Tibial artery (tissue), 4 donors: ENCODE data around the gene ACOT4.
"Not testable (repeated sequence)": the region's sequence is repeated elsewhere in the genome, so short reads cannot be mapped to it uniquely, and the experiment has no call there.

Experiments
- DNase-seq, 2 donors: peaks; one replicate each; pipeline ENCODE4 v3.0.0-alpha.2; 2019
- H3K27ac ChIP-seq, 2 donors: fragments of 200-600 bp; sonication (generic) in 1 of 2; 1 replicate in 1 of 2; 2 replicates in 1 of 2; pipeline ENCODE4 v1.5.1; 2018 to 2019; ENCODE audit warnings: mild to moderate bottlenecking in 1 of 2
- H3K27me3 ChIP-seq, 2 donors: fragments of 200-600 bp; sonication (generic) in 1 of 2; one replicate each; pipeline versions ENCODE4 v1.5.1 to v1.6.0; 2016 to 2019
- H3K36me3 ChIP-seq, 3 donors: fragments of 200-600 bp; sonication (generic) in 2 of 3; one replicate each; pipeline ENCODE4 v1.5.1; 2016 to 2019; ENCODE audit warnings: mild to moderate bottlenecking in 2 of 3
- H3K4me1 ChIP-seq, 4 donors: fragments of 200-600 bp; sonication (generic) in 2 of 4; 1 replicate in 3 of 4; 2 replicates in 1 of 4; pipeline ENCODE4 v1.5.1; 2016 to 2019
- H3K4me3 ChIP-seq, 2 donors: fragments of 200-600 bp; sonication (generic) in 1 of 2; 1 replicate in 1 of 2; 2 replicates in 1 of 2; pipeline ENCODE4 v1.5.1; 2018 to 2019; ENCODE audit warnings: mild to moderate bottlenecking in 2 of 2
- H3K9me3 ChIP-seq, 3 donors: fragments of 200-600 bp; sonication (generic) in 1 of 3; one replicate each; pipeline ENCODE4 v1.5.1; 2016 to 2019
- intact Hi-C: fragments of 100-400 bp; cut with DNase I; formaldehyde crosslinking; loops from one replicate; pipeline ENCODE4 v1.15.0; 2023; ENCODE audit warnings: low total_unique reads
- TF ChIP-seq, protein P1 (sequence below), 2 experiments: fragments of 200-600 bp in 1 of 2; fragments of 450-650 bp in 1 of 2; IDR thresholded peaks; one replicate each; pipeline ENCODE4 v1.5.1; 2017 to 2019; ENCODE audit warnings: antibody characterized with exemption in 2 of 2, mild to moderate bottlenecking in 1 of 2, moderate library complexity in 1 of 2

Gene ACOT4

DNA sequence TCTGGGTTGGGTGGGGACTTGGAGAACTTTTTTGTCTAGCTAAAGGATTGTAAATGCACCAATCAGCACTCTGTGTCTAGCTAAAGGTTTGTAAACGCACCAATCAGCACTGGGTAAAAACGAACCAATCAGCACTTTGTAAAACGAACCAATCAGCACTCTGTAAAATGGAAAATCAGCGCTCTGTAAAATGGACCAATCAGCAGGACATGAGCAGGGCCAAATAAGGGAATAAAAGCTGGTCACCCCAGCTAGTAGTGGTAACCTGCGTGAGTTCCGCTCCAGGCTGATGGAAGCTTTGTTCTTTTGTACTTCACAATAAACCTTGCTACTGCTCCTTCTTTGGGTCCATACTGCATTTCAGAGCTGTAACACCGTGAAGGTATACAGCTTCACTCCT is 24.3 kb upstream of the ACOT4 start:
- H3K4me3 ChIP-seq = peak overlapping the region; percentile 61 to 67
- H3K36me3 ChIP-seq = peaks cover 0 to 6% (median 0%) of the 10 kb centered on the region in 3 donors
- TF ChIP-seq, protein P1, sequence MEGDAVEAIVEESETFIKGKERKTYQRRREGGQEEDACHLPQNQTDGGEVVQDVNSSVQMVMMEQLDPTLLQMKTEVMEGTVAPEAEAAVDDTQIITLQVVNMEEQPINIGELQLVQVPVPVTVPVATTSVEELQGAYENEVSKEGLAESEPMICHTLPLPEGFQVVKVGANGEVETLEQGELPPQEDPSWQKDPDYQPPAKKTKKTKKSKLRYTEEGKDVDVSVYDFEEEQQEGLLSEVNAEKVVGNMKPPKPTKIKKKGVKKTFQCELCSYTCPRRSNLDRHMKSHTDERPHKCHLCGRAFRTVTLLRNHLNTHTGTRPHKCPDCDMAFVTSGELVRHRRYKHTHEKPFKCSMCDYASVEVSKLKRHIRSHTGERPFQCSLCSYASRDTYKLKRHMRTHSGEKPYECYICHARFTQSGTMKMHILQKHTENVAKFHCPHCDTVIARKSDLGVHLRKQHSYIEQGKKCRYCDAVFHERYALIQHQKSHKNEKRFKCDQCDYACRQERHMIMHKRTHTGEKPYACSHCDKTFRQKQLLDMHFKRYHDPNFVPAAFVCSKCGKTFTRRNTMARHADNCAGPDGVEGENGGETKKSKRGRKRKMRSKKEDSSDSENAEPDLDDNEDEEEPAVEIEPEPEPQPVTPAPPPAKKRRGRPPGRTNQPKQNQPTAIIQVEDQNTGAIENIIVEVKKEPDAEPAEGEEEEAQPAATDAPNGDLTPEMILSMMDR (IDR thresholded peaks at IDR 0.05) = no peak
- no peaks in the 10 kb centered on the region for H3K27me3 ChIP-seq
- intact Hi-C loops = no loop called here
- DNase-seq = no peak
- no peaks in the 10 kb centered on the region for H3K9me3 ChIP-seq
- peaks cover 0 to 36% (median 15%) of the 10 kb centered on the region in 4 donors for H3K4me1 ChIP-seq
- H3K27ac ChIP-seq = peak overlapping the region in 1 of 2 donors; percentile 99

DNA sequence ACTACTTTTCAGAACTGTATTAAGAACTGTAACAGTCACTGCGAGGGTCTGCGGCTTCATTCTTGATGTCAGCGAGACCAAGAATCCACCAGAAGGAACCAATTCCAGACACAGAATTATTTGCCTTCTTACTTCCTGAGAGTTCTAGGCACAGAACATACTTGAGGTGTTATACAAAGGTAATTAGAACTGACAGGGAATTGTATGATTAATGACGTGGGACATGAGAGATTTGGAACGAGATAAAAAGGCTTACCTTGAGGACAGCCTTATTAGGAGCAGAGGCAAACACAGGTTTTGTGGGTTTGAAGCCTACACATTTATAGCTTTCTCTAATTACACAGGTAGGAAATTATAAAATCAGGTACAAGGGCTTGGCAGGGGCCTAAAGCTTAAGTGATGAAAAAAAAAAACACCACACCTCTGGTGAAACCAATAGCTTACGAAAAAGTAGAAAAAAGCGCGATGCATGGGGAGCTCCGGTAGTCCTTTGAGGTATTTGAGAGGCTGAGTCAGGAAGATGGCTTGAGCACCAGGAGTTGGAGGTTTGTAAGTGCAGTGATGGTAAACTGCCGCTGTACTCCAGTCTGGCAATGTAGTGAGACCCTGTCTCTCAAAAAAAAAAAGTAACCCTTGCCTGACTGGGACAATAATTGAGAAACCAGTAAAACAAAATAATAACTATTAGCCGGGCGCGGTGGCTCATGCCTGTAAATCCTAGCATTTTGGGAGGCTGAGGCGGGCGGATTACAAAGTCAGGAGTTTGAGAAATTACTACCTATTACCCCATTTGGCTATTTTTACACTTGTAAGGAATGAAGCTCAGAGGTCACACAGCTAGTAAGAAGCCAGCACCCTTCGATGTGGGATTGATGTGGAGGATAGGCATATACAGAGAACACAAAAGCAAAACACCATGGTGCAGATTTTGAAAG is 23.5 kb upstream of the ACOT4 start:
- no peaks in the 10 kb centered on the region for H3K9me3 ChIP-seq
- intact Hi-C loops = no loop called here
- DNase-seq = no peak
- peaks cover 0 to 8% (median 4%) of the 10 kb centered on the region in 3 donors for H3K36me3 ChIP-seq
- peak overlapping the region; percentile 61 to 67 for H3K4me3 ChIP-seq
- TF ChIP-seq, protein P1 (IDR thresholded peaks at IDR 0.05) = no peak
- no peaks in the 10 kb centered on the region for H3K27me3 ChIP-seq
- peak overlapping the region; percentile 86 to 99 for H3K27ac ChIP-seq
- H3K4me1 ChIP-seq = peaks cover 0 to 36% (median 15%) of the 10 kb centered on the region in 4 donors

DNA sequence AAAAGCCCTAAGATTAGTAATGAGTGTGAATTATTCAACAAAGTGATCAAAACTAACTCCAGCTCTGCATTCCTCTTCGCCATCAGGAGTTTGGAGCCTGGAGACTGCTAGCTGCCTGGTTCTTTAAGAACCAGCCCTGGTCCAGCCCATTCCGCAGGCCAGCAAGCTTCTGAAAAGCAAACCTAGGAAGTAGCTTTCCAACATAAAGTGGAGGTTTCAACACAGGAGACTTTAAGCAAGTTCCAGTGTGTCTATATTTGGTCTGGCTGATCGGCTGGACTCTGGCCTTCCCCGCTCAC is 22.8 kb upstream of the ACOT4 start:
- H3K27ac ChIP-seq = peak overlapping the region; percentile 86 to 99
- H3K36me3 ChIP-seq = peaks cover 0 to 14% (median 6%) of the 10 kb centered on the region in 3 donors
- DNase-seq, H3K27me3 ChIP-seq, H3K9me3 ChIP-seq, intact Hi-C loops: not testable (repeated sequence)
- peaks cover 0 to 36% (median 15%) of the 10 kb centered on the region in 4 donors for H3K4me1 ChIP-seq
- peak overlapping the region; percentile 61 to 67 for H3K4me3 ChIP-seq

DNA sequence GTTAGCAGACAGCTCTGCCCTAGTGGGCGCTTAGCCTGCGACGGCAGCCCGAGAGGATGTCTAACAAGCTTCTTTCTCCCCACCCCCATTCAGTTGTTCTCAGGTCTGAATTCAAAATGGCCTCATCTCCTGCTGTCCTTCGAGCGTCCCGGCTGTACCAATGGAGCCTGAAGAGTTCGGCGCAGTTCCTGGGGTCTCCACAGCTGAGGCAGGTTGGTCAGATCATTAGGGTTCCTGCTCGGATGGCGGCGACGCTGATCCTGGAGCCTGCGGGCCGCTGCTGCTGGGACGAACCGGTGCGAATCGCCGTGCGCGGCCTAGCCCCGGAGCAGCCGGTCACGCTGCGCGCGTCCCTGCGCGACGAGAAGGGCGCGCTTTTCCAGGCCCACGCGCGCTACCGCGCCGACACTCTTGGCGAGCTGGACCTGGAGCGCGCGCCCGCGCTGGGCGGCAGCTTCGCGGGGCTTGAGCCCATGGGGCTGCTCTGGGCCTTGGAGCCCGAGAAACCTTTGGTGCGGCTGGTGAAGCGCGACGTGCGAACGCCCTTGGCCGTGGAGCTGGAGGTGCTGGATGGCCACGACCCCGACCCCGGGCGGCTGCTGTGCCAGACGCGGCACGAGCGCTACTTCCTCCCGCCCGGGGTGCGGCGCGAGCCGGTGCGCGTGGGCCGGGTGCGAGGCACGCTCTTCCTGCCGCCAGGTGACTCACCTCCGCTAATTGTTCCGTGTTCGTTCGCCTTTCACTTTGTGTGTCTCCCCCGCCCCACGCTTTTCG is 22.3 kb upstream of the ACOT4 start, which contains the start of gene ACOT2:
TSS of gene ACOT2 (plus strand) at position 29 of the 774 bp plus-strand sequence. CDS start at position 57, 28 bp downstream.
- intact Hi-C loops, H3K27me3 ChIP-seq, H3K9me3 ChIP-seq: not testable (repeated sequence)
- DNase-seq = peak; percentile 76 to 94
- Histone ChIP-seq H3K27ac (peak within 1 kb of the TSS; percentile 86 to 99), H3K4me1 (peaks cover 0 to 36% (median 15%) of the 10 kb centered on the region in 4 donors), H3K36me3 (peaks cover 2 to 19% (median 11%) of the 10 kb centered on the region in 3 donors), H3K4me3 (peak within 1 kb of the TSS; percentile 61 to 67)

DNA sequence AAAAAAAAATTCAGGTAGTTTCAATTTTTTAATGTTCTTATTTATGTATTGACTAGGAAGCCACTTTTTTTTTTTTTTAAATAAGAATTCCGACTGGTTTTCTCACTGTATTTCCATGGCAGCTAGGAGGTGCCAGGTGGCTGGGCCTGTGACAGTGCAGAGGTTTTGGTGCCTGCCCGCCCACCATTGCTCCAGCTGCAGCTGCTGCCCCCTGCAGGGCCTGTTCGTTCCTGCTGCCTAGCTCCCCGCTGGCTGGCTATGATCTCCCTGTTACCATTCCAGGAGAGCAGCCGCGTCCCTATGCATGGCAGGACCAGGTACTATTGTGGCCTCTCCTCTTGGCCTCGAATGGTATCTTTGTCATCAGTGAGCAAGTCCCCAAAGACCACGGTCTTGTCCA is 20.8 kb upstream of the ACOT4 start:
- intact Hi-C loops = loop anchor here (5.0 kb wide), 1 partner anchor 64 kb away; no protein-coding TSS in a partner anchor
- TF ChIP-seq, protein P1 (IDR thresholded peaks at IDR 0.05) = peak; percentile 33 to 43

DNA sequence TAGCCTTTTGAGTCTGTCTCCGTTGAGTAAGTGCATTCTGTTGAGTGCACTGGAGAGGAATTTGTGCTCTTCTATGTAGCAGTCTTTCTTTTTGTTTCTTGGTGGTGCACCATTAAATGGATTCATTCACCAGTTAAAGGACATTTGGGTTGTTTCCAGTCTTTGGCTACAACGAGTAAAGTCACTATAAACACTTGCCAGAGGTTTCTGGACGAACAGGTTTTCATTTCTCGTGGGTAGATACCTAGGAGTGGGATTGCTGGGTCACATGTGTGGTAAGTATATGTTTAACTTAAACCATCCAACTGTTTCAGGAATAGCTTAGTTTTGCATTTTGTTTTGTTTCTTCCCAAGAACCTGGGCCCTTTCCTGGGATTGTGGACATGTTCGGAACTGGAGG is 18.6 kb upstream of the ACOT4 start:
- H3K27me3 ChIP-seq, H3K9me3 ChIP-seq, H3K4me3 ChIP-seq, H3K27ac ChIP-seq, DNase-seq: not testable (repeated sequence)
- intact Hi-C loops = loop anchor here (5.0 kb wide), 1 partner anchor 66 kb away; no protein-coding TSS in a partner anchor
- Histone ChIP-seq H3K4me1 (peaks cover 0 to 16% (median 5%) of the 10 kb centered on the region in 4 donors), H3K36me3 (peaks cover 10 to 26% (median 22%) of the 10 kb centered on the region in 3 donors)

More for the DNA sequence above, 20.8 kb upstream of the ACOT4 start:
- H3K27ac ChIP-seq = peak overlapping the region in 1 of 2 donors; percentile 99
- H3K4me1 ChIP-seq = peaks cover 0 to 36% (median 15%) of the 10 kb centered on the region in 4 donors
- not testable (repeated sequence) for H3K9me3 ChIP-seq, H3K27me3 ChIP-seq
- DNase-seq = peak in 1 of 2 donors; percentile 77
- H3K36me3 ChIP-seq = peaks cover 8 to 19% (median 17%) of the 10 kb centered on the region in 3 donors
- H3K4me3 ChIP-seq = peak overlapping the region in 1 of 2 donors; percentile 61

DNA sequence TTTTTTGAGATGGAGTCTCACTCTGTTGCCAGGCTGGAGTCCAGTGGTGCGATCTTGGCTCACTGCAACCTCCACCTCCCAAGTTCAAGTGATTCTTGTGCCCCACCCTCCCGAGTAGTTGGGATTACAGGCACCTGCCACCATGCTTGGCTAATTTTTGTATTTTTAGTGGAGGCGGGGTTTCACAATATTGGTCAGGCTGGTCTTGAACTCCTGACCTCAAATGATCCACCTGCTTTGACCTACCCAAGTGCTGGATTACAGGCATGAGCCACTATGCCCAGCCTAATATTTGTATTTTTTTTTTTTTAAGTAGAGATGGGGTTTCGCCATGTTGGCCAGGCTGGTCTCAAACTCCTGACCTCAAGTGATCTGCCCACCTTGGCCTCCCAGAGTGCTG is 17.9 kb upstream of the ACOT4 start:
- H3K27ac ChIP-seq, DNase-seq, H3K27me3 ChIP-seq, H3K4me3 ChIP-seq, H3K9me3 ChIP-seq: not testable (repeated sequence)
- intact Hi-C loops = loop anchor here (5.0 kb wide), 1 partner anchor 66 kb away; no protein-coding TSS in a partner anchor
- H3K36me3 ChIP-seq = peaks cover 17 to 34% (median 29%) of the 10 kb centered on the region in 3 donors
- peaks cover 0 to 11% (median 4%) of the 10 kb centered on the region in 4 donors for H3K4me1 ChIP-seq

DNA sequence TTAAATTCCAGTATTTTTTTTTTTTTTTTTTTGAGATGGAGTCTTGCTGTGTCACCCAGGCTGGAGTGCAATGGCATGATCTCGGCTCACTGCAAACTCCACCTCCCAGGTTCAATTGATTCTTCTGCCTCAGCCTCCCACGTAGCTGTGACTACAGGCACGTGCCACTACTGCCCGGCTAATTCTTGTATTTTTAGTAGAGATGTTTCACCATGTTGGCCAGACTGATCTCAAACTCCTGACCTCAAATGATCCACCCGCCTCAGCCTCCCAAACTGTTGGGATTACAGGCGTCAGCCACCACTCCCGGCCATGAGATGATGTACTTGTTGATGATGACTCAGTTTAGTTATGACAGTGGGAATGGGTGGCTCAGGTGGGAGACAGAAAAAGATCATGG is 17.4 kb upstream of the ACOT4 start:
- H3K9me3 ChIP-seq, DNase-seq, H3K27me3 ChIP-seq, H3K4me3 ChIP-seq, H3K27ac ChIP-seq: not testable (repeated sequence)
- Histone ChIP-seq H3K36me3 (peaks cover 18 to 39% (median 31%) of the 10 kb centered on the region in 3 donors), H3K4me1 (peaks cover 0 to 11% (median 4%) of the 10 kb centered on the region in 4 donors)
- intact Hi-C loops = loop anchor here (5.0 kb wide), 1 partner anchor 67 kb away; no protein-coding TSS in a partner anchor
